Measurements from ENCODE around the gene NLGN1. TPM values are rescaled to one million over a fixed set of nuclear protein-coding genes. Genes with fewer than 3 reads are reported as not detected.
A peak's percentile ranks its signal among the peaks of the same experiment; 100 is the strongest.
"Not testable (repeated sequence)": the region's sequence is repeated elsewhere in the genome, so short reads cannot be mapped to it uniquely, and the experiment has no call there.

Gene NLGN1
- total RNA-seq, 1 donor from 2014 or later, result 20.4 TPM

- no peak for DNase-seq (ENCODE audit: low read depth)
Observed at GRCh38 chr3:174159604-174160003, 762.1 kb downstream of the NLGN1 start.

- DNase-seq (ENCODE audit: low read depth), result no peak
Observed at GRCh38 chr3:174162550-174162949, 765.0 kb downstream of the NLGN1 start.

- DNase-seq (ENCODE audit: low read depth), result no peak
Observed at GRCh38 chr3:174168026-174168425, 770.5 kb downstream of the NLGN1 start.

- DNase-seq (ENCODE audit: low read depth), result no peak
Observed at GRCh38 chr3:174168538-174169254, 771.2 kb downstream of the NLGN1 start.

- no peak for DNase-seq (ENCODE audit: low read depth)
Observed at GRCh38 chr3:174169736-174170135, 772.2 kb downstream of the NLGN1 start.

GRCh38 chr3:174170248-174170647 is 772.7 kb downstream of the NLGN1 start:
- no peak for DNase-seq (ENCODE audit: low read depth)

- DNase-seq (ENCODE audit: low read depth), result no peak
Observed at GRCh38 chr3:174186377-174186989, 788.9 kb downstream of the NLGN1 start.

GRCh38 chr3:174191380-174191779 is 793.8 kb downstream of the NLGN1 start:
- DNase-seq (ENCODE audit: low read depth), result no peak

GRCh38 chr3:174191895-174192294 is 794.4 kb downstream of the NLGN1 start:
- no peak for DNase-seq (ENCODE audit: low read depth)

- no peak for DNase-seq (ENCODE audit: low read depth)
Observed at GRCh38 chr3:174192471-174192870, 794.9 kb downstream of the NLGN1 start.

- no peak for DNase-seq (ENCODE audit: low read depth)
Observed at GRCh38 chr3:174193604-174194003, 796.1 kb downstream of the NLGN1 start.

- no peak for DNase-seq (ENCODE audit: low read depth)
Observed at GRCh38 chr3:174197416-174197815, 799.9 kb downstream of the NLGN1 start.

- DNase-seq (ENCODE audit: low read depth), result no peak
Observed at GRCh38 chr3:174198199-174198598, 800.7 kb downstream of the NLGN1 start.

- no peak for DNase-seq (ENCODE audit: low read depth)
Observed at GRCh38 chr3:174199696-174200095, 802.2 kb downstream of the NLGN1 start.

GRCh38 chr3:174202116-174202515 is 804.6 kb downstream of the NLGN1 start:
- no peak for DNase-seq (ENCODE audit: low read depth)

GRCh38 chr3:174202561-174202960 is 805.0 kb downstream of the NLGN1 start:
- DNase-seq (ENCODE audit: low read depth), result peak; percentile 45

- no peak for DNase-seq (ENCODE audit: low read depth)
Observed at GRCh38 chr3:174204765-174205164, 807.2 kb downstream of the NLGN1 start.

GRCh38 chr3:174206607-174207192 is 809.2 kb downstream of the NLGN1 start:
- DNase-seq (ENCODE audit: low read depth), result peak; percentile 15

- no peak for DNase-seq (ENCODE audit: low read depth)
Observed at GRCh38 chr3:174208161-174208560, 810.6 kb downstream of the NLGN1 start.

GRCh38 chr3:174211896-174212295 is 814.4 kb downstream of the NLGN1 start:
- not testable (repeated sequence) for DNase-seq (ENCODE audit: low read depth)

GRCh38 chr3:174215456-174215855 is 817.9 kb downstream of the NLGN1 start:
- DNase-seq (ENCODE audit: low read depth), result no peak

- no peak for DNase-seq (ENCODE audit: low read depth)
Observed at GRCh38 chr3:174216019-174216418, 818.5 kb downstream of the NLGN1 start.
